Mesendoderm (in vitro differentiated cells): Measurements from ENCODE around the gene KRTAP6-3. TPM values are rescaled to one million over a fixed set of nuclear protein-coding genes. Genes with fewer than 3 reads are reported as not detected.

Experiments
- DNase-seq: peaks from one replicate; pipeline ENCODE4 v3.0.0; 2013
- H2AK5ac ChIP-seq: 2 replicates; pipeline ENCODE4 v1.6.1; 2013; ENCODE audit warnings: low read length, inconsistent platforms
- H2BK120ac ChIP-seq: 2 replicates; pipeline ENCODE4 v1.6.1; 2013; ENCODE audit warnings: low read depth, mild to moderate bottlenecking, low read length, moderate library complexity, mixed read lengths
- H2BK15ac ChIP-seq: replicated peaks from 2 replicates; pipeline ENCODE4 v1.6.1; 2013; ENCODE audit warnings: low read depth, mild to moderate bottlenecking, moderate library complexity
- H2BK5ac ChIP-seq: 2 replicates; pipeline ENCODE4 v1.6.1; 2013; ENCODE audit warnings: low read length, inconsistent platforms
- H3K18ac ChIP-seq: 2 replicates; pipeline ENCODE4 v1.6.1; 2013; ENCODE audit warnings: mild to moderate bottlenecking, low read length, mixed read lengths
- H3K23ac ChIP-seq: one replicate; pipeline ENCODE4 v1.6.1; 2013; ENCODE audit warnings: low read length
- H3K27ac ChIP-seq: 2 replicates; pipeline ENCODE4 v1.5.1; 2013; ENCODE audit warnings: low read depth, mild to moderate bottlenecking, inconsistent platforms, low read length, moderate library complexity
- H3K27me3 ChIP-seq: 2 replicates; pipeline ENCODE4 v1.6.1; 2013; ENCODE audit warnings: low read length, control low read depth, mild to moderate bottlenecking, inconsistent platforms; ENCODE audit not compliant: insufficient read depth, poor library complexity
- H3K36me3 ChIP-seq: 2 replicates; pipeline ENCODE4 v1.6.1; 2013; ENCODE audit warnings: low read length, inconsistent platforms; ENCODE audit not compliant: control insufficient read depth, insufficient read depth
- H3K4ac ChIP-seq: one replicate; pipeline ENCODE4 v1.6.1; 2013; ENCODE audit warnings: low read depth, mild to moderate bottlenecking, low read length, moderate library complexity
- H3K4me1 ChIP-seq: 2 replicates; pipeline ENCODE4 v1.6.1; 2013; ENCODE audit warnings: low read depth, low read length, inconsistent platforms; ENCODE audit not compliant: control insufficient read depth
- H3K4me2 ChIP-seq: 2 replicates; pipeline ENCODE4 v1.6.1; 2013; ENCODE audit warnings: low read length
- H3K4me3 ChIP-seq: 2 replicates; pipeline ENCODE4 v1.5.1; 2013; ENCODE audit warnings: mild to moderate bottlenecking, low read length
- H3K56ac ChIP-seq: one replicate; pipeline ENCODE4 v1.6.1; 2013; ENCODE audit warnings: low read length
- H3K79me1 ChIP-seq: 2 replicates; pipeline ENCODE4 v1.6.1; 2013; ENCODE audit warnings: low read length, inconsistent platforms
- H3K79me2 ChIP-seq: 2 replicates; pipeline ENCODE4 v1.6.1; 2013; ENCODE audit warnings: mild to moderate bottlenecking, low read length; ENCODE audit not compliant: control insufficient read depth, insufficient read depth
- H3K9ac ChIP-seq: 2 replicates; pipeline ENCODE4 v1.6.1; 2013; ENCODE audit warnings: low read length, inconsistent platforms
- H4K5ac ChIP-seq: one replicate; pipeline ENCODE4 v1.6.1; 2013; ENCODE audit warnings: low read length
- H4K8ac ChIP-seq: one replicate; pipeline ENCODE4 v1.6.1; 2013; ENCODE audit warnings: low read depth, mild to moderate bottlenecking, control low read depth, low read length, moderate library complexity
- WGBS: extraction: QIAGEN DNeasy Blood & Tissue Kit; methylation state at CpG from one replicate; pipeline ENCODE4 v1.1.7; 2013; ENCODE audit warnings: low lambda C conversion rate, missing lambda C conversion rate; ENCODE audit not compliant: insufficient coverage; ENCODE audit errors: extremely low coverage; 5-methylcytosine and 5-hydroxymethylcytosine counted together
- polyA plus RNA-seq, 2 experiments: library from polyadenylated mRNA; stranded (reverse); fragments of 200-250 nt; gene quantifications; one replicate each; pipeline ENCODE4 v1.2.3, GENCODE V29; 2013

Gene KRTAP6-3, protein sequence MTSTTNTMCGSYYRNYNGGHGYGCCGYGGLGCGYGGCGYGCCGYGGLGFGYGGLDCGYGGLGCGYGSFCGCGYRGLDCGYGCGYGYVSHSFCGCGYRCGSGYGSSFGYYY
- not detected for polyA plus RNA-seq (2013, experiment 1 of 2)
- polyA plus RNA-seq (2013, experiment 2 of 2) = not detected

DNA sequence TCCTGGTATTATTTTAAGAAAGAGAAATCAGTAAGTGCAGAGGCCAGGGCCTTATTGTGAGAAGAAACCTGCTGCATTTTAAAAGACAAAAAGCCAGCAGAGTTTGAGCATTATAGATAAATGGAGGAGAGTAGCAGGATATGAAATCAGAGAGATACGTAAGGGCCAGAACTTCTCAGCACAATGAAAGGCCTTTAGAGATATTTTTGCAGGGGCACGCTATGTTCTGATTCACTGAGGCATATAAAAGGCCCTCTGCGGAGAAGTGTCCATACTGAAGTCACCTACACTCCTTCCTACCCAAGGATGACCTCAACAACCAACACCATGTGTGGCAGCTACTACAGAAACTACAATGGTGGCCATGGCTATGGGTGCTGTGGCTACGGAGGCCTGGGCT lies at the start of gene KRTAP6-3:
Gene KRTAP6-3 (plus strand): TSS at position 301 of the 400 bp plus-strand sequence. CDS start 6 bp downstream, at position 307.
- H3K4me1 ChIP-seq = no peaks in the 10 kb centered on the region
- H3K4me2 ChIP-seq = no peak within 1 kb of the TSS
- WGBS = no CpG with 5 or more reads among the region's 4 CpGs
- no peak within 1 kb of the TSS for H3K56ac ChIP-seq
- no peak within 1 kb of the TSS for H3K18ac ChIP-seq
- no peak within 1 kb of the TSS for H3K4me3 ChIP-seq
- H3K79me1 ChIP-seq = no peaks in the 10 kb centered on the region
- H3K9ac ChIP-seq = no peak within 1 kb of the TSS
- H4K8ac ChIP-seq = no peak within 1 kb of the TSS
- H3K79me2 ChIP-seq = no peaks in the 10 kb centered on the region
- no peak within 1 kb of the TSS for H3K27ac ChIP-seq
- H3K23ac ChIP-seq = no peak within 1 kb of the TSS
- H3K36me3 ChIP-seq = no peaks in the 10 kb centered on the region
- no peaks in the 10 kb centered on the region for H3K27me3 ChIP-seq
- H2AK5ac ChIP-seq = no peak within 1 kb of the TSS
- DNase-seq = no peak
- H4K5ac ChIP-seq = no peak within 1 kb of the TSS
- no peak within 1 kb of the TSS for H3K4ac ChIP-seq
- no peak within 1 kb of the TSS for H2BK15ac ChIP-seq
- H2BK5ac ChIP-seq = no peak within 1 kb of the TSS
- H2BK120ac ChIP-seq = no peak within 1 kb of the TSS

DNA sequence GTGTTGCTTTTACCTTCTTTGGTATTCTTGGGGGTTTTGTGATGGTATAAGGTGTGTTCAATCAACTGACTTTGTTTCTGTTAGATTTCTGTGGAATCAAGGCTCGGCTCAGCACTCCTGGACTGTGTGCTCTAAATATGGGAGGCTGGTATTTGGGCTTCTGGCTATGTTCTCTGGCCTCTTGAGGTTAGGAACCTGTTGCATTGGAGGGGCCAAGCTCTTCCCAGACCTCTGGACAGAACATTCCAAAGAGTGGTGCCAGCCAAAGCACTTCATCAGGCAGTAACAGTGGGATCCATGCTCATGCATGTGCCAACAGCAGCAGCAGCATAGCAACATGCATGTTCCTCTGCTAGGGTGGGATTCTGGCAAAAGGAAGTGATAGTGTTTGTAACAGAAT lies 39.5 kb upstream of the KRTAP6-3 start:
- no peaks in the 10 kb centered on the region for H3K36me3 ChIP-seq
- H2BK5ac ChIP-seq = no peak overlapping the region

DNA sequence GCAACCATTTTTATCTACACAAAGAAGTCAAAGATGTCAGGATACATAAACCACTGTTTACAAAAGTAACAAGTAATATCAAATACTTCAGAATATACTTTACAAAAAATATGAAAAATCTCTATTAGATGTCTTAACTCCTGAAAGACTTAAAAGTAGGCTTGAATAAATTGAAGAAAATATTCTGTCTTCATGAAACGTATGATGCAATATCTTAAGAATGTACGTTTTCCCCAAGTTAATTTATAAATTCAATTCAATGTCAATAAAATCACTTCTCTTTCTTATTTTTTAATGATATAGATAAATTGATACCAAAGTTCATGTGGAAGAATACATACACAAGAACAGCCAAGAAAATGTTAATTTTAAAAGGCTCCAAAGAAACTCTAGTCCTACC lies 37.1 kb upstream of the KRTAP6-3 start:
- H3K4me3 ChIP-seq = no peak overlapping the region
- H3K23ac ChIP-seq = no peak overlapping the region
- H3K18ac ChIP-seq = no peak overlapping the region
- H2BK15ac ChIP-seq = no peak overlapping the region
- DNase-seq = no peak
- no peaks in the 10 kb centered on the region for H3K79me2 ChIP-seq
- H3K56ac ChIP-seq = no peak overlapping the region
- no peak overlapping the region for H3K4ac ChIP-seq
- no peaks in the 10 kb centered on the region for H3K27me3 ChIP-seq
- no peak overlapping the region for H2BK5ac ChIP-seq
- H3K36me3 ChIP-seq = no peaks in the 10 kb centered on the region
- H3K4me1 ChIP-seq = no peaks in the 10 kb centered on the region
- no peak overlapping the region for H2BK120ac ChIP-seq
- no peak overlapping the region for H3K4me2 ChIP-seq
- WGBS = 100% methylated on average over 1 of the region's 2 CpGs
- H3K9ac ChIP-seq = no peak overlapping the region
- H3K79me1 ChIP-seq = no peaks in the 10 kb centered on the region
- H2AK5ac ChIP-seq = no peak overlapping the region
- H3K27ac ChIP-seq = no peak overlapping the region
- no peak overlapping the region for H4K5ac ChIP-seq
- no peak overlapping the region for H4K8ac ChIP-seq

More for the DNA sequence above, 39.5 kb upstream of the KRTAP6-3 start:
- no peak overlapping the region for H3K18ac ChIP-seq
- H2BK120ac ChIP-seq = no peak overlapping the region
- no peaks in the 10 kb centered on the region for H3K27me3 ChIP-seq
- no peak overlapping the region for H3K27ac ChIP-seq
- no CpG with 5 or more reads among the region's 1 CpG for WGBS
- H3K4me1 ChIP-seq = no peaks in the 10 kb centered on the region
- no peak overlapping the region for H3K4me3 ChIP-seq
- no peak overlapping the region for H3K23ac ChIP-seq
- H3K56ac ChIP-seq = no peak overlapping the region
- no peak overlapping the region for H2AK5ac ChIP-seq
- no peak overlapping the region for H4K8ac ChIP-seq
- no peak overlapping the region for H4K5ac ChIP-seq
- H3K4me2 ChIP-seq = no peak overlapping the region
- no peak for DNase-seq
- no peak overlapping the region for H3K9ac ChIP-seq
- H3K79me1 ChIP-seq = no peaks in the 10 kb centered on the region
- no peak overlapping the region for H3K4ac ChIP-seq
- H3K79me2 ChIP-seq = no peaks in the 10 kb centered on the region
- H2BK15ac ChIP-seq = no peak overlapping the region

DNA sequence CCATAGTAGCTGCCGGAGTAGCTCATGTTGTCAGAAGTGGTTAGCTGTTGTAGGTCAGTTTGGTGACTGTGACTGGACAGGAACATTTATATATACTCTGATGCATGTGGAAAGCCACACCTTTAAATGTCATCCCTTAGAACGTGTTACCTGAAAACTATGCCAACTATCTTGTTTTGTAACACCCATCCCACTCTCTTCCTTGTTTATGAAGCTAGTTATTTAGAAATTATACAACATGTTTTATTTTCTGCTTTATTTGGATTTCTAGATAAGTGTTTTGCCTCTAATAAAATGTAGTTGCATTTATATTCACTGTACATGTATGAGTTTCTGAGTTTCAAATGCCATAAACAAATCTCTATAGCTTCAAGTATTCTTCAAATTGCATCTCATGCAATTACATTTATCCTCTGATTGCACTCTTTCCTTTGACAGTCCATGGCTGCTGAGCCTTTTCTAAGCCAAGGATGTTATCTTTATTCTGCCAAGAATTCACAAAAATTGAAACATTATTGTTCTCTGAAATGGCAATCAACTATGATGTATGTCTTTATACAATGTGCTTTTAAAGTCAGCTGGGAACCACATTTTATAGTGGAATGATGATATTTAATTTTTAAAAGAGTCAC lies 30.9 kb upstream of the KRTAP6-3 start, which contains the start of gene KRTAP19-7:
Gene KRTAP19-7 (minus strand): TSS at position 51 of the 632 bp plus-strand sequence. CDS start 25 bp downstream, at position 26.
- no peaks in the 10 kb centered on the region for H3K36me3 ChIP-seq
- no peak within 1 kb of the TSS for H4K5ac ChIP-seq
- no peaks in the 10 kb centered on the region for H3K79me1 ChIP-seq
- no peak within 1 kb of the TSS for H2BK15ac ChIP-seq
- no peak within 1 kb of the TSS for H3K18ac ChIP-seq
- H3K23ac ChIP-seq = no peak within 1 kb of the TSS
- no peak within 1 kb of the TSS for H3K4me2 ChIP-seq
- H3K4me1 ChIP-seq = no peaks in the 10 kb centered on the region
- no peaks in the 10 kb centered on the region for H3K79me2 ChIP-seq
- no peak within 1 kb of the TSS for H2BK120ac ChIP-seq
- no peak within 1 kb of the TSS for H4K8ac ChIP-seq
- no peak within 1 kb of the TSS for H3K56ac ChIP-seq
- no peak within 1 kb of the TSS for H3K9ac ChIP-seq
- no peak within 1 kb of the TSS for H3K4me3 ChIP-seq
- no peaks in the 10 kb centered on the region for H3K27me3 ChIP-seq
- no peak within 1 kb of the TSS for H3K27ac ChIP-seq
- no peak for DNase-seq
- no peak within 1 kb of the TSS for H3K4ac ChIP-seq
- H2AK5ac ChIP-seq = no peak within 1 kb of the TSS
- no CpG with 5 or more reads among the region's 2 CpGs for WGBS
- no peak within 1 kb of the TSS for H2BK5ac ChIP-seq

DNA sequence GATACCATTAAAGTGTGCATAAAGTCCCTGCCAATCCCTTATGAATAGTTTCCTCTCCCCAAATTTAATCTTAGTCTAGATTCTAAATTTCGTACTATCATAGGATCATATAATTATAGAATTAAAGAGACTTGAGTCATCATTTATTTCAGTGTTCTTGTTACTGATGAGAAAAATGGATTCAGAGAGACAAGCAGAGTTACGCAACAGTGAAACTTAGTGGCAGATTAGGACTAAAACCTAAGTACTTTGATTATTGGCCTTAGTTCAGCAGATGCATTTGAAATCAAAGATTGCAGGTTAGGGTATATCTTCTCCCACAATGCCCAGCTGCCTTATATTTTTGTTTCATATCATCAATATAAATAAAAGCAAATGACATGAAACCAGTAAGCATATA lies 30.3 kb upstream of the KRTAP6-3 start:
- Histone ChIP-seq H3K23ac (no peak overlapping the region), H2AK5ac (no peak overlapping the region), H3K4me1 (no peaks in the 10 kb centered on the region), H3K27ac (no peak overlapping the region), H3K27me3 (no peaks in the 10 kb centered on the region), H3K18ac (no peak overlapping the region), H2BK120ac (no peak overlapping the region), H3K4ac (no peak overlapping the region), H3K79me2 (no peaks in the 10 kb centered on the region), H3K56ac (no peak overlapping the region), H2BK15ac (no peak overlapping the region), H3K4me2 (no peak overlapping the region), H3K4me3 (no peak overlapping the region), H4K5ac (no peak overlapping the region), H3K79me1 (no peaks in the 10 kb centered on the region), H4K8ac (no peak overlapping the region), H2BK5ac (no peak overlapping the region), H3K9ac (no peak overlapping the region), H3K36me3 (no peaks in the 10 kb centered on the region)
- no CpG with 5 or more reads among the region's 2 CpGs for WGBS
- no peak for DNase-seq
